IPS-NIHi7 (cell line): ENCODE results near the gene RMDN3.
A peak's percentile ranks its signal among the peaks of the same experiment; 100 is the strongest.

Experiments used
- DNase-seq: peaks from one replicate; pipeline ENCODE4 v3.0.0; 2012; ENCODE audit warnings: mixed read lengths; ENCODE audit errors: extremely low spot score

Gene RMDN3

GRCh38 chr15:40749151-40749630 is 5.9 kb downstream of the RMDN3 start:
- DNase-seq, result no peak

DNA sequence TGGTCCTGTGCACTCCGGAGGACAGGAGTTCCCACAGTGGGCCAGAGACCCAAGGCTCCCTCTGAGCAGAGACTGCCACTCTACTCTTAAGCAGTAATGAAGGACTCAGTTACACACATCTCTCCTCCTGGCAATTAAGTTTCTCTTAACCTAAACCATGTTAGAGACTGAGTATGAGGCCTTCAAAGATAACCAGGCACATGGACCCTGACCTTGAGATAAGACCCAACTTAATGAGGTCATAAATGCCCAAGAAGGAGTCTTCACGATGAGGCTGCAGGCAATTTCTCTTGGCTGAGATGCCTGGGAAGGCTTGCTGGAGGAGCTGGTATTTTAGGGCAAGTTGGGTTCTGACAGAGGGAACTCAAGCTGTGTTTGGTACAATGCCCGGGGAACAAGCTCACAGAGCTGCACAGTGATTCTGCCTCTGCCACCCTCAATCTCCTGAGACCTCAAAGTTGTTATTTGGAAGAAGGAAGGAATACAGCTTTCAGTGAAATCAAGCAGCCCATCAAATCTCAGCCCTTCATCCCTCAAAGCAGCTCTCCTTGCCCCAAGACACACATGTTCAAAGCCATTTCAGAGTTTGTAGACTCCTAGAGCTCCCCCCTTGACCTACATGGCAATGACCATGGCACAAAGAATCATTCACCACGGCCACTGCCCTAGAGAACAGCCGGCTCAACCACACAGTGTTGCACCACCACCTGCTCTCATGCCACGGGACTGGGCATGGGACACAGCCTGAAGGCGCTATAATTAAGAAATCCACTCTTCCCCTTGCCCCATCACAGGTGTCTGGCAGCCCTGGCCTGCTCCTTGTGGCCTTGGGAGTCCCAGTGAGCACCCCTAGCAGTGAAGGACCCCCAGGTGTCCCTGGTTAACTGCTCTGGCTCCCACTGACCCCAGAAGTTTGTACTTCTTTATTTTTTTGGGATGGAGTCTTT is 7.1 kb downstream of the RMDN3 start:
- no peak for DNase-seq

- DNase-seq, result no peak
Observed at GRCh38 chr15:40746916-40747418, 8.1 kb downstream of the RMDN3 start.

- DNase-seq, result no peak
Observed at GRCh38 chr15:40744815-40745152, 10.3 kb downstream of the RMDN3 start.

- DNase-seq, result peak; percentile 18
Observed at GRCh38 chr15:40743921-40744814, 10.9 kb downstream of the RMDN3 start.

GRCh38 chr15:40743485-40743901 is 11.6 kb downstream of the RMDN3 start:
- DNase-seq, result no peak

GRCh38 chr15:40739854-40740253 is 15.2 kb downstream of the RMDN3 start:
- DNase-seq, result peak; percentile 35

- DNase-seq, result peak; percentile 47
Observed at GRCh38 chr15:40739047-40739446, 16.0 kb downstream of the RMDN3 start.

DNA sequence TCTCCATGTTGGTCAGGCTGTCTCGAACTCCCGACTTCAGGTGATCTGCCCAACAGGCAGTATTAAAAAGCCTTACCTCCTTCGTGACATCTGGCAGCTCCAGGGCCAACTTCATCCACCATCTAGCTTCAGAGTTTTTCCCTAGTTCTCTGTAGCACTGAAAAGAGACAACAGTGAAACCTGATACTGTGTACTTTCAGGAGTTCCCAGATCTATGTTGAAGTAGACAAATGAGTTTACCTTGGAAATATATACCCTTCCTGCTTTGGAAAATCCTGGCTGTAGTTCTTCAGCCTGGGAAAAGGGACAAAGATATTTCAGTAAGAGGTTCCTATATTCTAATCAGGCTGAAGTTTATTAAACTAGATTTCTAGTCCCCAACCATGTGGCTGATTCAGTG is 18.0 kb downstream of the RMDN3 start:
- DNase-seq, result no peak

GRCh38 chr15:40736575-40736974 is 18.5 kb downstream of the RMDN3 start:
- no peak for DNase-seq

DNA sequence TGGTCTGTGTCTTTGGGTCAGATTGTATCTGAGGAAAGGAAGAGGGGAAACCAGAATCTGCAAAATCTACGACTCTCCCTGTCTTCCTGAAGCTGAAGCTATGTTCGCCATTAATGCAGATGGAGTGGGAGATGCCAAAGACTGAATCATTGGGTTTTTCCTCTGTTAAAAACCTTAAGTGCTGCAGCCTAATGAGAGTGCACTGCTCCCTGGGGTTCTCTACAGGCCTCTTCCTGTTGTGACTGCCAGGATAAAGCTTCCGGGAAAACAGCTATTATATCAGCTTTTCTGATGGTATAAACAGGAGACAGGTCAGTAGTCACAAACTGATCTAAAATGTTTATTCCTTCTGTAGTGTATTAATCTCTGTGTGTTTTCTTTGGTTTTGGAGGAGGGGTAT is 24.0 kb downstream of the RMDN3 start:
- DNase-seq, result no peak

DNA sequence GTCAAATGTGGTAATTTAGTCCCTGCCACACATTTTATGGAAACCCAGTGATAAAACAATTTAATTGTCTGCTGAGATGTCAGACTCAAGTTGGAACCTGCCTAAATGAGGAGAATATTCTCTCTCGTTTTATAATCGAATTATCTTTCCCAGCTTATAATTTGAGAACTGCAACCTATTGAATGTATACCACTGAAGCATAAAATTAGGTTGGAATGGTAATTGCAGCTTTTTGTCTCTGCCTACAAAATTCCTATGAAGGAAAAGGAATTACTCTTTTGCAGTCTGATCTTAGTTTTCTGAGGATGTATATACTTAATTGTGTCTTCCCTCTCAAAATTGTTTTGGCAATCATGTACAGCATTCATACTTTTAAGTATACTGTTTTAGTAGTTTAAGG is 31.1 kb downstream of the RMDN3 start:
- DNase-seq, result no peak

GRCh38 chr15:40722934-40723333 is 32.1 kb downstream of the RMDN3 start:
- no peak for DNase-seq

GRCh38 chr15:40722354-40722753 is 32.7 kb downstream of the RMDN3 start:
- DNase-seq, result no peak

DNA sequence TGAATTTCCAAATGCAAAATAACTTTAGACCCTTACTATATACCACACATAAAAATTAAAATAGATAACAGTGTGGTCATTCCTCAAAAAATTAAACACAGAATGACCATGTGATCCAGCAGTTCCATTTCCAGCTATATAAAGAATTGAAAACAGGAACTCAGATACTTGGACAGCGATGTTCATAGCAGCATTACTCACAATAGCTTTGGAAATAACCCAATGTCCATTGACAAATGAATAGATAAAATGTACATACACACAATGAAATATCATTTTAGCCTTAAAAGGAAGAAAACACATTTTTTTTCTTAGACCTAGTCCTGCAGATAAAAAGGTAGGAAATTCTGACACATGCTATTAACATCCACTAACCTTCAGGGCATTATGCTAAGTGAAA is 33.4 kb downstream of the RMDN3 start:
- DNase-seq, result no peak

DNA sequence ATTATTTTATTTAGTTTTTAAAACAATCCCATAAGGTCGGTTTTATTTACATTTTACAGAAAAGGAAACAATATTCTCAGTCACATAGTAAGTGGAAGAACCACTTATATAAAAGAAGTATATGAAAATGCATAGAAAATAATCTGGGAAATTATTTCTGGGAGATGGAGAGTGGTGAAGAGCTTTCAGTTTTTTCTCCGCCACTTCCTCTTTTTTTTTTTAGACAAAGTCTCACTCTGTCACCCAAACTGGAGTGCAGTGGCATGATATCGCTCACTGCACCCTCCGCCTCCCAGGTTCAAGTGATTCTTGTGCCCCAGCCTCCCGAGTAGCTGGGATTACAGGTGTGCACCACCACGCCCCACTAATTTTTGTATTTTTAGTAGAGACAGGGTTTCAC is 38.9 kb downstream of the RMDN3 start:
- no peak for DNase-seq

- no peak for DNase-seq
Observed at GRCh38 chr15:40714144-40714543, 40.9 kb downstream of the RMDN3 start.

DNA sequence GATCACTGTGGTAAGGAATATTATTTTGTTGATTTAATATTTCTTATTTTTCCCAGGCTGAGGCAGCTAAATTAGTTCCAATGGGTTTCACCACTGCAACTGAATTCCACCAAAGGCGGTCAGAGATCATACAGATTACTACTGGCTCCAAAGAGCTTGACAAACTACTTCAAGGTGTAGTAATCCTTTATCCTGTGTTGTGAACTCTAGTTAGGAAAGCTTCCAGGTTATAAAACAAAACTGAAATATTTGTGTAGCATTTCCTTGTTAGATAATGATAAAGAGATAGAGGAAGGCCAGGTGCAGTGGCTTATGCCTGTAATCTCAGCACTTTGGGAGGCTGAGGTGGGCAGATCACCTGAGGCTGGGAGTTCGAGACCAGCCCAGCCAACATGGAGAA is 48.9 kb downstream of the RMDN3 start:
- DNase-seq, result no peak

- peak; percentile 14 for DNase-seq
Observed at GRCh38 chr15:40702077-40702476, 53.0 kb downstream of the RMDN3 start.

DNA sequence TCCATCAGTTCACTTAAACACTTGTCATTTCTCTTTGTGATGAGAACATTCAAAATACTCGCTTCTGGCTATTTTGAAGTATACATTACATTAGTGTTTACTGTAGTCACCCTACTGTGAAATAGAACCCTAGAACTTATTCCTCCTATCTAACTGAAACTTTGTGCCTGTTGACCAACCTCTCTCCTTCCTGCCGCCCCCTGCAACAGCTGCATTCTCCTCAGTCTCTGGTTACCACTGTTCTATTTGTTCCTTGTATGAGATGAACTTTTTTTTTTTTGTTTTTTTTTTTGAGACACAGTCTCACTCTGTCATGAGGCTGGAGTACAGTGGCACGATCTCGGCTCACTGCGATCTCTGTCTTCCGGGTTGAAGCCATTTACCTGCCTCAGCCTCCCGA is 57.1 kb downstream of the RMDN3 start:
- no peak for DNase-seq

- DNase-seq, result no peak
Observed at GRCh38 chr15:40696228-40696627, 58.8 kb downstream of the RMDN3 start.

GRCh38 chr15:40695469-40695890 is 59.6 kb downstream of the RMDN3 start:
- peak; percentile 64 for DNase-seq
